Measurements from ENCODE around the gene GALC.

Gene GALC

DNA sequence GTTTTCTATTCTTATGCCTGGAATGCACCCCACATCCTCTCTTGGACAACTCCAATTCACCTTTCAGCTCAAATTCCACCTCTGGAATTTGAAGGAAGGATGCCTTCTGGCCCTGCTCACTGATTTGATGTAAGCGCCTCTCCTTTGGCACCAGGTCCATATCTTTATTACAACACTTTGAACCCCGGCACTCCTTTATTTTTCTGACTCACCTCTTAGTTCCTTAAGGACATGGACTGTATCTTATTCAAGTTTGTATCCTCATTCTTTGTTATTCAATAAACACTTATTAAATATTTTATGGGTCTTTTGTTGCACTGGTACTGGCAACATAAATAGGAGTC lies 3.1 kb downstream of the GALC start:
- Histone ChIP-seq H3K9ac (no peak overlapping the region), H3K27me3 (ENCODE audit: insufficient read depth, low read depth) (no peaks in the 10 kb centered on the region), H3K4me1 (ENCODE audit: low read depth, poor library complexity, severe bottlenecking) (no peaks in the 10 kb centered on the region)

DNA sequence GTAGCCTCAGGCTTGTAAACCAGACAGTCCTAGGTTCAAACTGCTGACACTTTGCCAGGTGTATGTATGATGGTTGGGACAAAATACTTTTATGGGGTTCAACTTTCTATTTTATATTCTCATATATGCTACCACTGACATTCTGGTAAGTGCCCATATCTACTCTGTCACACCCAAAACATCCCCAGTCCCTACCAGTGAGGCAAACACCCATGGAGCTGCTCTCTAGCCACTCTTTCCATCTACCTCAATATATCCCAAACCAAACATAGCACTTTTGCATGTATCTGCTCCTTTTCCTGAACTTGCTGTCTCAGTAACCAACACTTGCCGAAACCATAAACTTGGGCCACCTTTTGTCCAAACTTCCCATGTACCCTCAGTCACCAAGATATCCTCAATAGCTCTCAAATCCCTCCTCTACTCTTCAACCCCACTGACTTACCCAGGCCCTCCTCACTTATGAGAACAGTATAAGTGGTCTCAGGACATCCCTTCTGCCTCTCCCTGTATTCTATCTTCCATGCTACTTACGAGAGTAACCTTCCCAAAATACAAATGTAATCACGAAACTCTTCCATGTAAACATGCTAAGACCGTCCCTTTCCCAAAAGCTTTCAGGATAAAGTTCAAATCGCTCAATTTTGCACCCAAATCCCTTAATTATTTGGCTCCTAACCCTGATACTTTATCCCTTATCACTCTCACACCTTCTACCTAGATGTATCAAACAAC lies 3.6 kb downstream of the GALC start:
- no peak overlapping the region for H3K4me3 ChIP-seq (IDR thresholded peaks at IDR 0.05; ENCODE audit: insufficient read depth, low read depth, low read length)
- H3K27me3 ChIP-seq (ENCODE audit: insufficient read depth, low read depth) = no peaks in the 10 kb centered on the region
- no peaks in the 10 kb centered on the region for H4K20me1 ChIP-seq (ENCODE audit: insufficient read depth)
- H3K4me2 ChIP-seq = no peak overlapping the region
- no peaks in the 10 kb centered on the region for H3K79me2 ChIP-seq (ENCODE audit: insufficient read depth, low read depth)
- no peak overlapping the region for H3K27ac ChIP-seq
- H3K9ac ChIP-seq = no peak overlapping the region
- H3K4me1 ChIP-seq (ENCODE audit: low read depth, poor library complexity, severe bottlenecking) = no peaks in the 10 kb centered on the region
- no peak overlapping the region for H2AFZ ChIP-seq (ENCODE audit: low read depth)
- no peaks in the 10 kb centered on the region for H3K36me3 ChIP-seq (ENCODE audit: insufficient read depth)
- TF ChIP-seq, protein P1, sequence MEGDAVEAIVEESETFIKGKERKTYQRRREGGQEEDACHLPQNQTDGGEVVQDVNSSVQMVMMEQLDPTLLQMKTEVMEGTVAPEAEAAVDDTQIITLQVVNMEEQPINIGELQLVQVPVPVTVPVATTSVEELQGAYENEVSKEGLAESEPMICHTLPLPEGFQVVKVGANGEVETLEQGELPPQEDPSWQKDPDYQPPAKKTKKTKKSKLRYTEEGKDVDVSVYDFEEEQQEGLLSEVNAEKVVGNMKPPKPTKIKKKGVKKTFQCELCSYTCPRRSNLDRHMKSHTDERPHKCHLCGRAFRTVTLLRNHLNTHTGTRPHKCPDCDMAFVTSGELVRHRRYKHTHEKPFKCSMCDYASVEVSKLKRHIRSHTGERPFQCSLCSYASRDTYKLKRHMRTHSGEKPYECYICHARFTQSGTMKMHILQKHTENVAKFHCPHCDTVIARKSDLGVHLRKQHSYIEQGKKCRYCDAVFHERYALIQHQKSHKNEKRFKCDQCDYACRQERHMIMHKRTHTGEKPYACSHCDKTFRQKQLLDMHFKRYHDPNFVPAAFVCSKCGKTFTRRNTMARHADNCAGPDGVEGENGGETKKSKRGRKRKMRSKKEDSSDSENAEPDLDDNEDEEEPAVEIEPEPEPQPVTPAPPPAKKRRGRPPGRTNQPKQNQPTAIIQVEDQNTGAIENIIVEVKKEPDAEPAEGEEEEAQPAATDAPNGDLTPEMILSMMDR (conservative IDR thresholded peaks at IDR 0.05; ENCODE audit: low read depth, low read length) = no peak

More for the DNA sequence above, 3.1 kb downstream of the GALC start:
- no peak overlapping the region for H3K4me3 ChIP-seq (IDR thresholded peaks at IDR 0.05; ENCODE audit: insufficient read depth, low read depth, low read length)
- H3K79me2 ChIP-seq (ENCODE audit: insufficient read depth, low read depth) = no peaks in the 10 kb centered on the region
- no peak overlapping the region for H3K4me2 ChIP-seq
- no peak overlapping the region for H3K27ac ChIP-seq
- H3K36me3 ChIP-seq (ENCODE audit: insufficient read depth) = no peaks in the 10 kb centered on the region
- no peak overlapping the region for H2AFZ ChIP-seq (ENCODE audit: low read depth)
- TF ChIP-seq, protein P1 (conservative IDR thresholded peaks at IDR 0.05; ENCODE audit: low read depth, low read length) = no peak
- no peaks in the 10 kb centered on the region for H4K20me1 ChIP-seq (ENCODE audit: insufficient read depth)

DNA sequence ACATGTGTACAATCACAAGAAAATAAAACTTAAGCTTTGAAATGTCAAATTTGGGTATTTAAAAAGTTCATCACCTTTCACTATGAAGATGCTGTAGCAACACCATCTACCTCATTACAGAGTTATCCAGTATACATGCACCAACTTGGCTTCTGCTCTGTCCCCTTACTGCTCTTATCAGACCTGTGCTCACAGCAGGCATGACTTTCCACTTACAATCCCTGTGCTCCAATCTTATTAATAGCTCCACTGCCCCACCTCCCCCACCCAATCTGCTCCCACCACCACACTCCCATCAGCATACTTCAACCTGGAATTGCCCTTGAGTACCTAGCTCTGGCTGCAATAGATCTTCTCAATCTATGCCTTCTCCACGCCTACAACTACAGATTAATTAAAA lies 13.3 kb downstream of the GALC start:
- H3K9ac ChIP-seq = no peak overlapping the region
- no peaks in the 10 kb centered on the region for H3K27me3 ChIP-seq (ENCODE audit: insufficient read depth, low read depth)
- TF ChIP-seq, protein P1 (conservative IDR thresholded peaks at IDR 0.05; ENCODE audit: low read depth, low read length) = no peak
- H3K79me2 ChIP-seq (ENCODE audit: insufficient read depth, low read depth) = no peaks in the 10 kb centered on the region
- no peak overlapping the region for H3K4me2 ChIP-seq
- H3K4me3 ChIP-seq (IDR thresholded peaks at IDR 0.05; ENCODE audit: insufficient read depth, low read depth, low read length) = no peak overlapping the region
- no peaks in the 10 kb centered on the region for H4K20me1 ChIP-seq (ENCODE audit: insufficient read depth)
- no peaks in the 10 kb centered on the region for H3K4me1 ChIP-seq (ENCODE audit: low read depth, poor library complexity, severe bottlenecking)
- H3K27ac ChIP-seq = no peak overlapping the region
- H3K36me3 ChIP-seq (ENCODE audit: insufficient read depth) = no peaks in the 10 kb centered on the region
- no peak overlapping the region for H2AFZ ChIP-seq (ENCODE audit: low read depth)

DNA sequence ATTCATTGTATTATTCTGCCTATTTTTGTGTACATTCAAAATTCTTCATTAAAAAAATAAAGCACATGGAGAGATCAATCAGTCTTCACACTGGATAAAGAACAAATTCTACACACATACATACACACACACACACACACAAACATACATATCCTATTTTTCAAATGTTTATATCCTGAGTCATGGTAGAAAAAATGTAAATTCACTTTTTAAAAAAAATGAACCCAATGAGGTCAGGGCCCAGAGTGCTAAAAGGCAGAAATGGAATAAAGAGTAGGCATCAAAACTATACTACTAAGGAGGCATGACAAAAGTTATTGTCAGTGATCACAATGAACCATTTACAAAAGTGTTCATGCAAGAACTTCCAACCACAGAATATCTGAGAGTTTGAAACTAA lies 17.3 kb downstream of the GALC start:
- H3K4me2 ChIP-seq = no peak overlapping the region
- TF ChIP-seq, protein P1 (conservative IDR thresholded peaks at IDR 0.05; ENCODE audit: low read depth, low read length) = no peak

More for the DNA sequence above, 17.3 kb downstream of the GALC start:
- H3K4me1 ChIP-seq (ENCODE audit: low read depth, poor library complexity, severe bottlenecking) = no peaks in the 10 kb centered on the region
- no peak overlapping the region for H2AFZ ChIP-seq (ENCODE audit: low read depth)
- no peaks in the 10 kb centered on the region for H3K79me2 ChIP-seq (ENCODE audit: insufficient read depth, low read depth)
- no peaks in the 10 kb centered on the region for H4K20me1 ChIP-seq (ENCODE audit: insufficient read depth)
- no peak overlapping the region for H3K9ac ChIP-seq
- no peaks in the 10 kb centered on the region for H3K27me3 ChIP-seq (ENCODE audit: insufficient read depth, low read depth)
- no peaks in the 10 kb centered on the region for H3K36me3 ChIP-seq (ENCODE audit: insufficient read depth)
- no peak overlapping the region for H3K27ac ChIP-seq
- H3K4me3 ChIP-seq (IDR thresholded peaks at IDR 0.05; ENCODE audit: insufficient read depth, low read depth, low read length) = no peak overlapping the region

Data from KMS-11 (cell line).